K562 (cell line): ENCODE results near the gene CDC27. TPM values are rescaled to one million over a fixed set of nuclear protein-coding genes. Genes with fewer than 3 reads are reported as not detected.

Experiments
- HDAC1 ChIP-seq, 2 experiments: fragments of 450-650 bp; IDR thresholded peaks; 2 replicates each; pipeline ENCODE4 v1.6.1; 2016 to 2017; ENCODE audit warnings: inconsistent platforms in 1 of 2, mild to moderate bottlenecking in 1 of 2, moderate library complexity in 1 of 2
- MAZ ChIP-seq, 2 experiments: fragments of 450-650 bp in 1 of 2; sonication (generic) in 1 of 2; formaldehyde crosslinking; IDR thresholded peaks in 1 of 2; conservative IDR thresholded peaks in 1 of 2; 2 replicates each; pipeline versions ENCODE4 v1.4.0 to v1.5.0; 2020; ENCODE audit warnings: mild to moderate bottlenecking in 1 of 2, missing genetic modification reagents in 1 of 2
- MGA ChIP-seq: fragments of 450-650 bp; IDR thresholded peaks from 2 replicates; pipeline ENCODE4 v1.6.1; 2016; ENCODE audit warnings: mild to moderate bottlenecking, moderate library complexity
- SIN3A ChIP-seq, 2 experiments: fragments of 150-350 bp in 1 of 2; IDR thresholded peaks; 2 replicates each; pipeline ENCODE4 v1.6.1; 2011 to 2016; ENCODE audit warnings: borderline replicate concordance in 2 of 2, low read depth in 2 of 2, low read length in 2 of 2, mild to moderate bottlenecking in 2 of 2, moderate library complexity in 2 of 2; ENCODE audit not compliant: control insufficient read depth in 1 of 2
- TSHZ1 ChIP-seq: fragments of 250-450 bp; sonication (Bioruptor Pico); IDR thresholded peaks from 2 replicates; pipeline ENCODE4 v1.4.0; 2020; ENCODE audit warnings: mild to moderate bottlenecking, moderate library complexity
- polyA plus RNA-seq, 8 experiments: library from polyadenylated mRNA; depleted of rRNA in 4 of 8; stranded (reverse) in 5 of 8; unstranded in 3 of 8; fragments of >200 nt; fragmentation: Nextera tagmentation in 2 of 8; fragmentation: Illumina TruSeq in 1 of 8; extraction: Ambion mirVana in 2 of 8; extraction: Trizol in 1 of 8; gene quantifications; 2 replicates each; pipeline versions ENCODE4 v1.2.1 to v1.2.3, GENCODE V29; 2011 to 2014; ENCODE audit warnings: inconsistent platforms in 1 of 8, missing spikeins in 1 of 8
- total RNA-seq, 7 experiments: library from RNA; depleted of rRNA in 6 of 7; stranded (reverse); fragments of >200 nt in 6 of 7; fragmentation: Illumina TruSeq in 2 of 7; extraction: Trizol in 2 of 7; gene quantifications; 2 replicates each; pipeline versions ENCODE4 v1.2.1 to v1.2.3, GENCODE V29; 2011 to 2021; ENCODE audit warnings: low replicate concordance in 1 of 7
- TF ChIP-seq, protein P1 (sequence below), 3 experiments: fragments of 200-800 bp in 1 of 3; fragments of 250-450 bp in 1 of 3; fragments of 450-650 bp in 1 of 3; sonication (Bioruptor Pico) in 1 of 3; sonication (Bioruptor generic) in 1 of 3; formaldehyde crosslinking in 1 of 3; IDR thresholded peaks; 2 replicates each; pipeline versions ENCODE4 v1.6.1 to v1.8.0; 2016 to 2022; ENCODE audit warnings: mild to moderate bottlenecking in 2 of 3, missing genetic modification characterization in 2 of 3, missing compliant biosample characterization in 1 of 3, moderate library complexity in 1 of 3

Gene CDC27
- total and polyA plus RNA-seq, 9 of the 15 experiments (the other 6 are each of a cell fraction or from before 2014, with no cell fraction given) = 28.6 to 155 (median 94.1) TPM

DNA sequence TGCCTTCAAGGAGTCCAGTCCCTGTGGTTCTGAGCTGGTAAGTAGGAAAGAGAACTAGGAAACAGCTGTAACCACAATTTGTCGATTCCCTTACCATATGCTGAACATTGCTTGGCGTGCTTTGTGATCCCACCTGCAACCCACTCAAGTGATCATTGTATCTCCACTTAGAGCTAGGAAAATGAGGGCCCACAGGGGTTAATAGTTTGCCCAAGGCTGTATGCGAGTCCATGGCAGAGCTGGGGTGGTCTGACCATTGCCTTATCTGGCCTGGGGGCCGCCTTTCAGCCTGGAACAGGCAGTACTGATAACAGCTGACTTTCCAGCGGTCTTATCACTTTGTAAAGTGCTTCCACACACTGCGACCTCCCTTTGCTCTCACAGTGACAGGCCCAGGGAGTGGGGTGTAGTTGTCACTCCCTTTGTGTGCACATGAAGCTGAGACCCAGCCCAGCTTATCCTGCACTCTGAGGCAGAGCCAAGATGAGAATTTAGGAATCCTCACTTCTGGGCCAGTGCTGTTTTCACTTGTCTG lies 29.9 kb upstream of the CDC27 start (continued):
- TF ChIP-seq MAZ (CRISPR knock-in tag; conservative IDR thresholded peaks at IDR 0.05 in 1 of 2, IDR thresholded peaks at IDR 0.05 in 1 of 2) (peak; percentile 62 to 81; a peak in 3 of 4 replicates), MGA (peak; percentile 45; the same call in 1 of the 2 replicates), SIN3A (IDR thresholded peaks at IDR 0.05; ENCODE audit: borderline replicate concordance in 2 of 2, control insufficient read depth in 1 of 2, low read depth in 2 of 2, low read length in 2 of 2) (peak in 1 of 2 experiments; percentile 38; a peak in 1 of 4 replicates), TSHZ1 (CRISPR knock-in tag) (0 out of 2 replicates have a peak, but pooled peaks have one; percentile 67), HDAC1 (IDR thresholded peaks at IDR 0.05) (peak in 1 of 2 experiments; percentile 82; a peak in 3 of 4 replicates)
- TF ChIP-seq, protein P1, sequence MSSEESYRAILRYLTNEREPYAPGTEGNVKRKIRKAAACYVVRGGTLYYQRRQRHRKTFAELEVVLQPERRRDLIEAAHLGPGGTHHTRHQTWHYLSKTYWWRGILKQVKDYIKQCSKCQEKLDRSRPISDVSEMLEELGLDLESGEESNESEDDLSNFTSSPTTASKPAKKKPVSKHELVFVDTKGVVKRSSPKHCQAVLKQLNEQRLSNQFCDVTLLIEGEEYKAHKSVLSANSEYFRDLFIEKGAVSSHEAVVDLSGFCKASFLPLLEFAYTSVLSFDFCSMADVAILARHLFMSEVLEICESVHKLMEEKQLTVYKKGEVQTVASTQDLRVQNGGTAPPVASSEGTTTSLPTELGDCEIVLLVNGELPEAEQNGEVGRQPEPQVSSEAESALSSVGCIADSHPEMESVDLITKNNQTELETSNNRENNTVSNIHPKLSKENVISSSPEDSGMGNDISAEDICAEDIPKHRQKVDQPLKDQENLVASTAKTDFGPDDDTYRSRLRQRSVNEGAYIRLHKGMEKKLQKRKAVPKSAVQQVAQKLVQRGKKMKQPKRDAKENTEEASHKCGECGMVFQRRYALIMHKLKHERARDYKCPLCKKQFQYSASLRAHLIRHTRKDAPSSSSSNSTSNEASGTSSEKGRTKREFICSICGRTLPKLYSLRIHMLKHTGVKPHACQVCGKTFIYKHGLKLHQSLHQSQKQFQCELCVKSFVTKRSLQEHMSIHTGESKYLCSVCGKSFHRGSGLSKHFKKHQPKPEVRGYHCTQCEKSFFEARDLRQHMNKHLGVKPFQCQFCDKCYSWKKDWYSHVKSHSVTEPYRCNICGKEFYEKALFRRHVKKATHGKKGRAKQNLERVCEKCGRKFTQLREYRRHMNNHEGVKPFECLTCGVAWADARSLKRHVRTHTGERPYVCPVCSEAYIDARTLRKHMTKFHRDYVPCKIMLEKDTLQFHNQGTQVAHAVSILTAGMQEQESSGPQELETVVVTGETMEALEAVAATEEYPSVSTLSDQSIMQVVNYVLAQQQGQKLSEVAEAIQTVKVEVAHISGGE (CRISPR knock-in tag; IDR thresholded peaks at IDR 0.05) = 0 out of 6 replicates have a peak, but pooled peaks of 1 of the 3 experiments have one; percentile 53
